ENCODE data around the gene THBS2. TPM values are rescaled to one million over a fixed set of nuclear protein-coding genes. Genes with fewer than 3 reads are reported as not detected.
A peak's percentile ranks its signal among the peaks of the same experiment; 100 is the strongest.
"Not testable (repeated sequence)": the region's sequence is repeated elsewhere in the genome, so short reads cannot be mapped to it uniquely, and the experiment has no call there.

Gene THBS2
- total and polyA plus RNA-seq, 4 donors: 5.5 to 35.4 (median 24.1) TPM

GRCh38 chr6:169273511-169273910, 19.9 kb upstream of the THBS2 start:
- no peak for TF ChIP-seq CTCF (IDR thresholded peaks at IDR 0.05; ENCODE audit: control extremely low read depth, extremely low read depth)
- 87 to 88% methylated on average over 3 of the region's 3 CpGs for whole genome bisulfite sequencing, 2 donors

GRCh38 chr6:169271877-169272216, 18.2 kb upstream of the THBS2 start:
- no peak for TF ChIP-seq CTCF (IDR thresholded peaks at IDR 0.05; ENCODE audit: control extremely low read depth, extremely low read depth)
- Histone ChIP-seq H3K9ac (ENCODE audit: insufficient read depth in 1 of 2, low read length in 2 of 2) (no peak overlapping the region), H3K36me3 (ENCODE audit: control insufficient read depth in 4 of 4, insufficient read depth in 4 of 4, low read length in 4 of 4) (no peaks in the 10 kb centered on the region), H3K27ac (ENCODE audit: low read depth in 1 of 2, low read length in 1 of 2) (no peak overlapping the region), H3K9me3 (ENCODE audit: control insufficient read depth in 4 of 4, insufficient read depth in 3 of 4, low read length in 3 of 4) (no peaks in the 10 kb centered on the region), H3K27me3 (ENCODE audit: control insufficient read depth in 3 of 3, insufficient read depth in 3 of 3, low read length in 2 of 3) (no peaks in the 10 kb centered on the region), H3K4me1 (ENCODE audit: control insufficient read depth in 5 of 5, insufficient read depth in 5 of 5, low read length in 5 of 5) (peaks cover 0 to 5% (median 0%) of the 10 kb centered on the region in 5 donors), H3K4me3 (no peak overlapping the region)
- DNase-seq (peak in 2 of 3 donors; percentile 41 to 53), ATAC-seq (ENCODE audit: insufficient read depth, low FRiP score) (no peak)
- WGBS, 2 donors: 67 to 84% methylated on average over 1 of the region's 1 CpG

More at GRCh38 chr6:169273511-169273910, 19.9 kb upstream of the THBS2 start:
- no peak for DNase-seq
- Histone ChIP-seq H3K27ac (ENCODE audit: low read depth in 1 of 2, low read length in 1 of 2) (no peak overlapping the region), H3K9ac (ENCODE audit: insufficient read depth in 1 of 2, low read length in 2 of 2) (no peak overlapping the region), H3K9me3 (ENCODE audit: control insufficient read depth in 4 of 4, insufficient read depth in 3 of 4, low read length in 3 of 4) (no peaks in the 10 kb centered on the region), H3K4me3 (no peak overlapping the region), H3K27me3 (ENCODE audit: control insufficient read depth in 3 of 3, insufficient read depth in 3 of 3, low read length in 2 of 3) (no peaks in the 10 kb centered on the region), H3K36me3 (ENCODE audit: control insufficient read depth in 4 of 4, insufficient read depth in 4 of 4, low read length in 4 of 4) (no peaks in the 10 kb centered on the region), H3K4me1 (ENCODE audit: control insufficient read depth in 5 of 5, insufficient read depth in 5 of 5, low read length in 5 of 5) (peaks cover 0 to 5% (median 0%) of the 10 kb centered on the region in 5 donors)
- no peak for ATAC-seq (ENCODE audit: insufficient read depth, low FRiP score)

- WGBS, 2 donors: 65 to 67% methylated on average over 10 of the region's 10 CpGs
- Histone ChIP-seq H3K9me3 (ENCODE audit: control insufficient read depth in 4 of 4, insufficient read depth in 3 of 4, low read length in 3 of 4) (no peaks in the 10 kb centered on the region), H3K4me3 (no peak overlapping the region), H3K9ac (ENCODE audit: insufficient read depth in 1 of 2, low read length in 2 of 2) (no peak overlapping the region), H3K27ac (ENCODE audit: low read depth in 1 of 2, low read length in 1 of 2) (no peak overlapping the region), H3K27me3 (ENCODE audit: control insufficient read depth in 3 of 3, insufficient read depth in 3 of 3, low read length in 2 of 3) (no peaks in the 10 kb centered on the region), H3K4me1 (ENCODE audit: control insufficient read depth in 5 of 5, insufficient read depth in 5 of 5, low read length in 5 of 5) (peaks cover 0 to 5% (median 0%) of the 10 kb centered on the region in 5 donors), H3K36me3 (ENCODE audit: control insufficient read depth in 4 of 4, insufficient read depth in 4 of 4, low read length in 4 of 4) (no peaks in the 10 kb centered on the region)
- DNase-seq: peak in 1 of 3 donors; percentile 22
- no peak for TF ChIP-seq CTCF (IDR thresholded peaks at IDR 0.05; ENCODE audit: control extremely low read depth, extremely low read depth)
- ATAC-seq (ENCODE audit: insufficient read depth, low FRiP score): no peak
These were observed 17.7 kb upstream of the THBS2 start for GRCh38 chr6:169271158-169271876.

GRCh38 chr6:169270077-169270380, 16.4 kb upstream of the THBS2 start:
- H3K4me1 ChIP-seq (ENCODE audit: control insufficient read depth in 5 of 5, insufficient read depth in 5 of 5, low read length in 5 of 5); H3K4me3 ChIP-seq; H3K36me3 ChIP-seq (ENCODE audit: control insufficient read depth in 4 of 4, insufficient read depth in 4 of 4, low read length in 4 of 4); H3K9me3 ChIP-seq (ENCODE audit: control insufficient read depth in 4 of 4, insufficient read depth in 3 of 4, low read length in 3 of 4); H3K9ac ChIP-seq (ENCODE audit: insufficient read depth in 1 of 2, low read length in 2 of 2); H3K27me3 ChIP-seq (ENCODE audit: control insufficient read depth in 3 of 3, insufficient read depth in 3 of 3, low read length in 2 of 3); ATAC-seq (ENCODE audit: insufficient read depth, low FRiP score); H3K27ac ChIP-seq (ENCODE audit: low read depth in 1 of 2, low read length in 1 of 2); DNase-seq: not testable (repeated sequence)

Measured in lung (tissue), 12 donors.